ENCODE data around the gene SBNO1.

SBNO1 gene

DNA sequence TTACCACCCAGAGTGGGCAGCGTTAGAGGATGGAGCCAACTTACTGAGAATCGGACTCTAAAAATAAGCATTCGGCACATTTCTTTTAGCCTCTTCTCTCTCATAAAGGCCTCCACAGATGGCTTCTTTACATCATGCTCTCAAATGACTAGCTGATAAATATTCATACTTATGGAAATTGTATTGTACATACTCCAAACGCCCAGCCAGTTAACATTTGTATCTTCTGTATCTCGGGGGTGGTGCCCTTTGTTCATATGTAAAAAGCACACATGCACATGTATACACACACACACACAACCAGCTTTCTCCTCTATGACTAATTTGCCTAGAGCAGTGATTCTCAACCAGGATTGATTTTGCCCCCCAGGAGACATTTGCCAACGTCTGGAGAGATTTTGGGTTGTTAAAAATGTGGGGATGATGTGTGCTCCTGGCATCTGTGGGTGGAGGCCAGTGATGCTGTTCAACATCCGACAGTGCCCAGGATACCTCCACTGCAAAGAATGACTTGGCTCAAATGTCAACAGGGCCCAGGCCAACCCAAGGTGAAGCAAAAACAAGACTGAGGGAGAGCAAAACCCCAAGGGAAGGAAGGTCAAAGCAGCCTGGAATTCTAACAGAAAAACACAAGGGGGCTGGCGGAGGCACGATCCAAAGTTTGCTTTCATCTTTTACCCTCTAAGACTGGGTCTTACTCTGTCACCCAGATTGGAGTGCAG, 77.8 kb downstream of the SBNO1 start:
- no peak for DNase-seq (ENCODE audit: low read depth)
- TF ChIP-seq MYC (IDR thresholded peaks at IDR 0.05; ENCODE audit: low read depth, low read length) (no peak), POLR2A (IDR thresholded peaks at IDR 0.05; ENCODE audit: extremely low read depth, insufficient read length) (no peak), CTCF (IDR thresholded peaks at IDR 0.05; ENCODE audit: low read depth, low read length) (no peak)
- TF ChIP-seq, protein P1, sequence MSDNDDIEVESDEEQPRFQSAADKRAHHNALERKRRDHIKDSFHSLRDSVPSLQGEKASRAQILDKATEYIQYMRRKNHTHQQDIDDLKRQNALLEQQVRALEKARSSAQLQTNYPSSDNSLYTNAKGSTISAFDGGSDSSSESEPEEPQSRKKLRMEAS (IDR thresholded peaks at IDR 0.05; ENCODE audit: low read depth, low read length) = no peak
- no peak overlapping the region for H3K4me3 ChIP-seq (ENCODE audit: low read depth, low read length)

- TF ChIP-seq, protein P1 (IDR thresholded peaks at IDR 0.05; ENCODE audit: low read depth, low read length) = no peak
- no peak for TF ChIP-seq POLR2A (IDR thresholded peaks at IDR 0.05; ENCODE audit: extremely low read depth, insufficient read length)
- TF ChIP-seq CTCF (IDR thresholded peaks at IDR 0.05; ENCODE audit: low read depth, low read length) = no peak
- no peak for TF ChIP-seq MYC (IDR thresholded peaks at IDR 0.05; ENCODE audit: low read depth, low read length)
- H3K4me3 ChIP-seq (ENCODE audit: low read depth, low read length) = no peak overlapping the region
- DNase-seq (ENCODE audit: low read depth) = no peak
Measured at GRCh38 chr12:123284669-123285068, 80.0 kb downstream of the SBNO1 start.

- DNase-seq (ENCODE audit: low read depth) = no peak
- no peak for TF ChIP-seq POLR2A (IDR thresholded peaks at IDR 0.05; ENCODE audit: extremely low read depth, insufficient read length)
- TF ChIP-seq CTCF (IDR thresholded peaks at IDR 0.05; ENCODE audit: low read depth, low read length) = no peak
- TF ChIP-seq, protein P1 (IDR thresholded peaks at IDR 0.05; ENCODE audit: low read depth, low read length) = no peak
- TF ChIP-seq MYC (IDR thresholded peaks at IDR 0.05; ENCODE audit: low read depth, low read length) = no peak
- no peak overlapping the region for H3K4me3 ChIP-seq (ENCODE audit: low read depth, low read length)
Measured at GRCh38 chr12:123283461-123283860, 81.2 kb downstream of the SBNO1 start.

DNA sequence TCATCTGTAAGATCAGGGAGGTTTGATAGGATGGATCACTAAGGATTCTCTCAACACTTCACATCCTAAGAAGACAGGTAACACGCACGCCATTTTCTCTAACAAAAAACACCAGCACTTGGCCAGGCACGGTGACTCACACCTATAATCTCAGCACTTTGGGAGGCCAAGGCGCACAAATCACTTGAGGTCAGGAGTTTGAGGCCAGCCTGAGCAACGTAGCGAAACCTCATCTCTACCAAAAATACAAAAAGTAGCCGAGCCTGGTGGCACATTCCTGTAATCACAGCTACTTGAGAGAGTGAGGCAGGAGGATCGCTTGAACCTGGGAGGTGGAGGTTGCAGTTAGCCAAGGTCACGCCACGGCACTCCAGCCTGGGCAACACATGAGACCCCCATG, 82.5 kb downstream of the SBNO1 start:
- H3K4me3 ChIP-seq (ENCODE audit: low read depth, low read length) = no peak overlapping the region
- no peak for TF ChIP-seq CTCF (IDR thresholded peaks at IDR 0.05; ENCODE audit: low read depth, low read length)
- TF ChIP-seq, protein P1 (IDR thresholded peaks at IDR 0.05; ENCODE audit: low read depth, low read length) = no peak
- no peak for TF ChIP-seq POLR2A (IDR thresholded peaks at IDR 0.05; ENCODE audit: extremely low read depth, insufficient read length)
- no peak for TF ChIP-seq MYC (IDR thresholded peaks at IDR 0.05; ENCODE audit: low read depth, low read length)
- DNase-seq (ENCODE audit: low read depth) = no peak

DNA sequence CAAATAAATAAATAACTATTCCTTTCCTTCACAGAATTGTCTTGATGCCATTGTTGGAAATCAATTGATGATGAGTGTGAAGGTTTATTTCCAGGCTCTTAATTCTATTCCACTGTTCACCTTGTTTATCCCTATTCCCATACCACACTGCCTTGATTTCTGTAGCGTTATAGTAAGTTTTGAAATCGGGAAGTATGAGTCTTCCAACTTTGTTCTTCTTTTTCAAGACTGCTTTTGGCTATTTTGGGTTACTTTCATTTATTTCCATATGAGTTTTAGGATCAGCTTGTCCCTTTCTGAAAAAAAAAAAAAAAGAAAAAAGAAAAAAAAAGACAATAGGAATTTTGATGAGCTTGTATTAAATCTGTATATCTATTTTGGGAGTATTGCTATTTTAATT, 83.7 kb downstream of the SBNO1 start:
- H3K4me3 ChIP-seq (ENCODE audit: low read depth, low read length) = no peak overlapping the region
- no peak for TF ChIP-seq MYC (IDR thresholded peaks at IDR 0.05; ENCODE audit: low read depth, low read length)
- TF ChIP-seq, protein P1 (IDR thresholded peaks at IDR 0.05; ENCODE audit: low read depth, low read length) = no peak
- no peak for DNase-seq (ENCODE audit: low read depth)

- no peak for TF ChIP-seq CTCF (IDR thresholded peaks at IDR 0.05; ENCODE audit: low read depth, low read length)
- TF ChIP-seq POLR2A (IDR thresholded peaks at IDR 0.05; ENCODE audit: extremely low read depth, insufficient read length) = no peak
- no peak for TF ChIP-seq MYC (IDR thresholded peaks at IDR 0.05; ENCODE audit: low read depth, low read length)
- TF ChIP-seq, protein P1 (IDR thresholded peaks at IDR 0.05; ENCODE audit: low read depth, low read length) = no peak
- DNase-seq (ENCODE audit: low read depth) = peak; percentile 41
- H3K4me3 ChIP-seq (ENCODE audit: low read depth, low read length) = no peak overlapping the region
Measured at GRCh38 chr12:123278101-123278627, 86.5 kb downstream of the SBNO1 start.
